HG03378 (cell line): ENCODE results near the gene UMOD.
"Not testable (repeated sequence)": the region's sequence is repeated elsewhere in the genome, so short reads cannot be mapped to it uniquely, and the experiment has no call there.

Source experiments
- ATAC-seq: cut with Tn5 transposase; IDR thresholded peaks from one replicate; pipeline ENCODE4 v1.9.1; 2021; ENCODE audit warnings: mild to moderate bottlenecking, moderate library complexity; ENCODE audit not compliant: unreplicated experiment

UMOD gene

DNA sequence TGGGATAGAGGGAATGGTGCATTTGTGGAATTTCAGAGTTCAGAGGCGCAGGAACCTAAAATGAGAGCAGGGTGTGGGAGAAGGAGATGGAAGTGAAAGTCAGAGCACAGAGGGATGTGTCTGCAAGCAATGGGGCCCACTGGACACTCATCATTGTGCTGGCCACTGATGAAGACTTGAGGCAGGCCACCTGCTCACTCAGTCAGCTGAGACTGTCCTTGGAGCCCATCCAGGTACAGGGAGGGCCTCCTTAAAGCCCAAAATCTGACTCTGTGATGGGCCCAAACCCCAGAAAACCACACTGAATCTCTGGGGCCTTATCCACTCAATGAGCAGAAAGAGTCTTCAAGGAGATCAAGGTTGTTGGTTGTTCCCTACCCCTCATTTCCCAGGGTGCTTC is 30.8 kb downstream of the UMOD start:
- ATAC-seq: no peak

DNA sequence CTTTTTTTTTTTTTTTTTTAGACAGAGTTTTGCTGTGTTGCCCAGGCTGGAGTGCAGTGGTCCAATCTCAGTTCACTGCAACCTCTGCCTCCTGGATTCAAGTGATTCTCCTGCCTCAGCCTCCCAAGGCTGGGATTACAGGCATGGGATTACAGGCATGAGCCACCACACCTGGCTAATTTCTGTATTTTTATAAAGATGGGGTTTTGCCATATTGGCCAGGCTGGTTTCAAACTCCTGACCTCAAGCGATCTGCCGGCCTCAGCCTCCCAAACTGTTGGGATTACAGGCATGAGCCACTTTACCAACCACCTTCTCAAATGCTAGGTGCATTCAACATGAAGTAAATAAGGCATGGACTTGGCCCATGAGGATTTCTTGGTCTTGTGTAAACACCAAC is 31.5 kb downstream of the UMOD start:
- ATAC-seq: not testable (repeated sequence)

DNA sequence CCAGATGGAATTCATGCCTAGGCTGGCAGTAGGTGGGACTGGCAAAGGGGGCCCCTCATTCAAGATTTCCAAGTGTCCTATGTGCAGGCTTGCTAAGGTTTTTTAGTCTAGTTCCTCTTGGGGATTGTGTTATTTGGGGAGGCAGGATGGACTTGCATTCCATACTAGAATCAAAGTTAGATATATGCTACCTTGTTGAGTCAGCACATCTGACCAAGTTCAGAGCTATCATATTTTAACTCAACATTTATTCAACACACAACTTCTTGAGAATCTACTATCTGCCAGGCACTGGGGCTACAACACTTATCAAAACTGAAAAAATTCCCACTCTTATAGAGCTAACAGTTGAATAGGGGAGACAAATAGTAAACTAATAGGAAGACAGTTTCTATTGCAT is 31.9 kb downstream of the UMOD start:
- ATAC-seq: no peak

DNA sequence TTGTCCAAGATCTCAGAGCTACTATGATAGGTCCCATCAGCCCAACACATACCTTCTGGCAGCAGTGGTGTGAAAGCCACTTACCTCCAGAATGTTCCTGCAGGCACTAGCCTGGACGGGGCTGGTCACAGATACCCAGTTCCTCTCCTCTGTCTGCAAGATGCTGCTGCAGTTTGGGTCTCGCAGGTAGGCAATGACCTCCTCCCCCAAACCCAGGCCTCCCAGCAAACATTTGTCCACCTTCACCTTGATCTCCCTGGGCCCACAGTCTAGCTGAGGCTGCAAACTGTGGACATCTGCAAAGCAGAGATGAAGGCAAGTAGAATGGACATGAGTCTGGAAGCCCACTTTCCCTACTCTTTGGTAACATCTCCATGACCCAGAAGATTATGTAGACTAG is 32.3 kb downstream of the UMOD start:
- no peak for ATAC-seq

DNA sequence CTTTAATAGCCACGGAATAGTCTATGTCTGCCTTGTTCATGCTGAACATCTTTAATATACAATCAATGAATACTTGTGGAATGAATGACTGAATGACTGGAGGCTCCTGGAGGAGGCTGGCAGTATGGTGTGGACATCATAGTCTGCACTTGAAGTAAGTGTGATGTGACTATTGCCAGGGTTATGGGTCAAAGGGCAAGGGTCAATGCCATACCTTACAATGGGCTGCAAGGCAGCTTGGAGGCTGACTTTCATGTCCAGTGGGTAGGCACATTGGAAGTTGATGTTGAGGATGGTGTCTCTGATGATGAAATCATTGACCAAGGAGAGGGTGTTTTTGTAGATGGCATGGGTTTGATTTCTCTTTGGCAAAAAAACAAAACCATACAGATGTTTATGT is 33.1 kb downstream of the UMOD start:
- no peak for ATAC-seq

DNA sequence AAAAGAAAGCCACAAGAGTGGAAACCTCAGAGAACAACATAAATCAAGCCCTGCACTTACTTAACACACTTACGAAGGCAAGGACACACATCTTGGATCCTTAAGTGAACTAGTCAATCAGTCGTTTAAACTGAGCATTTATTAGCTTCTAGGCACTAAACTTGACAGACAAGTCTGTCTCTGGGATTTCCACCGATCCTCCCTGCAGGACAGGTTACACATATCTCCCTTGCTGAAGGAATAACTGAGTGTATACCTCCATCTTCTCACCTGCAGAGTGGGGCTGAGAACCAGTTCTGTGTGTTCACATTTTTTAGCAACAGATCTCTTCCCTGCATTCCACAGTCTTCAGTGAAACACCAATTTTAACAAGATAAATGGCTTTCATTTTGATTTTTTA is 34.1 kb downstream of the UMOD start:
- ATAC-seq: no peak

DNA sequence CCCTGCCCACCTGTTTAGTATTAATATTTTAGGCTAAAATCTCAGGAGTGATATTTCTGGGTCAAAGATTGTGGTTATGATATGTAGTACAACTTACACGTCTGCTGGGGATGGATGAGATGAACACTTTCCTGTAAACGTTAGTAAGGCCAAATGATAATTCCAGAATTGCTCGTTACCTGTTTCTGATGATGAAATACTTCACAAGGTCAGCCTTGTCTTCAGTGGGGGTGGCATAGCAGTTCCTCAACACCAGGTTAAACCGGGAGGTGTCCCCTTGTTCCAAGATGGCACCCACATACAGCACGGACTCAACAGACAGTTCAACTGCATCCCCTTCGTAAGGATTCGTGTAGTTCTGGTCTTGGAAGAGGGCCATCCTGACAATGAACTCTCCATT is 34.5 kb downstream of the UMOD start:
- no peak for ATAC-seq

DNA sequence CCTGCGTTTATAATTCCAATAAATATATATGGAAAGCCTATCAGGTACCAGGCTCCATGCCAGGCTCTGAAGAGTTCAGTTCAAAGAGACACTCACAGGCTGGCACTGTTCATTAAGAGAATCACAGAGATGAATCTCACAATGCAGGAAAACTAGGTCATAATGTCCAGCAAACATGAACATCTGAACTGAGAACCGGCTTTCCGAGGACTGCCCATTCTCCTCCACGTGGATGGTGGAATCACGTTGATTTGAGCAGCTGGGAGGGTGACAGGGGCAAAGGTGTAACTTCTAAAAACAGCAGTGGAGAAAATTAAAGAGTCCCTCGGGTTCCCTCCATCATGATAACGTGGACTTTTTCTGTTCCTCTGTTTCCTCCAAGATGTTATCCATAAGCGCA is 35.4 kb downstream of the UMOD start:
- ATAC-seq: no peak

DNA sequence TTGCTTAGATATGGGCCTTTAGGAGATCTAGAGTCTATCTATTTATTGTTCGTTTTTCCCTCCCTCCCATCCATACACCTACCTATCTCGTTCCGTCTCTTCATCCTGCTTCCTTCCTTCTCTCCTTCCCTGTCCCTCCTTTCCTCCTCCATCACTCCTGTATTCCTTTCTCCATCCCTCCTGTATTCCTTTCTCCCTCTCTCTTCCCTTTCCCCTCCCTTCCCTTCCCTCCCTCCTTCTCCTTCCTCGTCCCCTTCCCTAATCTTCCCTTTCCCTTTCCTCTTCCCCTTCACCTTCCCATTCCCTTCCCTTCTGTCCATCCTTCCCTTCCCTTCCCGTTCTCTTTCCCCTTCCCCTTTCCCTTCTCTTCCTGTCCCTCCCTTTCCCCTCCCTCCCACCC is 35.8 kb downstream of the UMOD start:
- ATAC-seq: no peak

DNA sequence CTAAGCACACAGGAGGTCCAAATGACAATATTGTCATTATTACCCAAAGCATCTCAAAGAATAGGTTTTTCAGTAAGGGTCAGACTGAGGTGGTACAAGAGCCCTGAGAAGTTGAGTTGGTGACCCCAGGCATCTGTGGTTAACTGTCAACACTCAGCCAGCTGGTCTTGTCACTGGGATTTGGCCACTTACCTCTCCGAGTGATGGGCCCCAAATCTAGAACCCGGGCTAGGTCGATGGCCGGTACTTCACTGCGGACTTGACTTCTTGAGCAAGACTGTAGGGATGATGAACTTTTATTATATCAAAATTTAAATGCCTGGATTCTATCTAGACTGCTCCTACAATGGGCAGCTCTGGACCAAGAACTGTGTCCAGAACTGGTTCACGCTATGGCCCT is 36.8 kb downstream of the UMOD start:
- no peak for ATAC-seq

DNA sequence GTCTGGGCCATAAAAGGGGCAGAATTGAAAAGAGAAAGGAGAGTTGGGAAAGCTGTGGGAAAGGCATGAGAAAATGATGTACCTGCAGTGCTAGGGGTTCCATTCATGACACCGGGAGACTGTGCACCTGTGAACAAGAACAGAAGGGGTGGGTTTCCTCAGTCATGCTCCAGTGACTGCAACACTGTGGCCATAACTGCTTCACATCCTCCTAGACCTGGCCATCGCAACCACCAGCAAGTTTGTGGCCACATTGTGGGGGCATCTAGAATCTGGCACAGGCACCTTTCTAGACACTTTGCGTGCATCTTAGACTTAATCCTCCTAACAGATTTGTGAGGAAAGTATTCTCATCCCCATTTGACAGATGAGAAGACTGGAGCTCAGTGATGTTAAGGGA is 37.9 kb downstream of the UMOD start:
- ATAC-seq: no peak

DNA sequence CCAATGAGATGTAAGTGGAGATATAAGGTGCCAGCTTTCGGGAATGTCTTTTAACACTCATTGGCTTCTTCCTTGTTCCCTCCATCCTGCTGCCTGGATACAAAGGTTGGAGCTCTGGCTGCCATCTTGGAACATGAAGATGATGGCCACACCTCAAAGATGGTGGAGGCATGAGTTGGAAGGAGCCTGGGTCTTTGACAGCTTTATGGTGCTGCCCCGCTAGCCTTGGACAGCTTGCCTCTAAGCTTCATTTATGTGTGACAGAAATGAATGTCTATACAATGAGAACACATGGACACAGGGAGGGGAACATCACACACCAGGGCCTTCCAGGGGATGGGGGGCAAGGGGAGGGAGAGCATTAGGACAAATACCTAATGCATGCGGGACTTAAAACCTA is 38.8 kb downstream of the UMOD start:
- no peak for ATAC-seq

DNA sequence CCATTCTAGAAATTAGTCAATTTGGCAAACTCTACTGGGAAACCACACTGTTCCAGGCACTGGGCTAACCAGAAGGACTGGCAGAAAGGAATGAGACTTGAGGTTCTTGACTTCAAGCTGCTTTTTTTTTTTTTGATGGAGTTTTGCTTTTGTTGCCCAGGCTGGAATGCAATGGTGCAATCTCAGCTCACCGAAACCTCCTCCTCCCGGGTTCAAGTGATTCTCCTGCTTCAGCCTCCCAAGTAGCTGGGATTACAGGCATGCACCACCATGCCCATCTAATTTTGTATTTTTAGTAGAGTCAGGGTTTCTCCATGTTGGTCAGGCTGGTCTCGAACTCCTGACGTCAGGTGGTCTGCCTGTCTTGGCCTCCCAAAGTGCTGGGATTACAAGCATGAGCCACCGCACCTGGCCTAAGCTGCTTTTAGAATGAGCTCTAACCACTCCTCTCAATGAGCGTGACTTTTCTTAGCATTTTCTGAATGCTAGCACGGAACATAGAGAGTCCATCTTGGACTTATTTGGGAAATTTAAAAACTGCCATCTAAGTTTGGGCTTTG is 39.9 kb downstream of the UMOD start:
- ATAC-seq: not testable (repeated sequence)

DNA sequence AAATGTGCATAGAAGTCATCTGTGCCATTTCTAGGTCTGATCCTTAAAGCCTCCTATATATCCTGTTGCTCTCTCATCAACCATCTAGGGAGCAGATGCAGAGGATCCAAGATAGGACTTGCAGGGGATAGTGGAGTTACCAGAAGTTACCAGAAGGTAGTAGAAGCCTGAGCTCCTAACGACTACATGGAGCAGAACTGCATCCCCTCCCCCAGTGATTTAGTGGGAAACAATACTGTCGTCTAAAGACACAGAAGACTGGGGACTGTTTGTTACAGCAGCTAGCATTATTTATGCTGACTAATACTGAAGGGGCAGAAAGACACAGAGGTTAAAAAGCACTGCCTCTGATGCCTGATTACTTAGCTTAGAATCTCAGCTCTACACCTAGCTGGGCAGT is 41.0 kb downstream of the UMOD start:
- ATAC-seq: no peak

DNA sequence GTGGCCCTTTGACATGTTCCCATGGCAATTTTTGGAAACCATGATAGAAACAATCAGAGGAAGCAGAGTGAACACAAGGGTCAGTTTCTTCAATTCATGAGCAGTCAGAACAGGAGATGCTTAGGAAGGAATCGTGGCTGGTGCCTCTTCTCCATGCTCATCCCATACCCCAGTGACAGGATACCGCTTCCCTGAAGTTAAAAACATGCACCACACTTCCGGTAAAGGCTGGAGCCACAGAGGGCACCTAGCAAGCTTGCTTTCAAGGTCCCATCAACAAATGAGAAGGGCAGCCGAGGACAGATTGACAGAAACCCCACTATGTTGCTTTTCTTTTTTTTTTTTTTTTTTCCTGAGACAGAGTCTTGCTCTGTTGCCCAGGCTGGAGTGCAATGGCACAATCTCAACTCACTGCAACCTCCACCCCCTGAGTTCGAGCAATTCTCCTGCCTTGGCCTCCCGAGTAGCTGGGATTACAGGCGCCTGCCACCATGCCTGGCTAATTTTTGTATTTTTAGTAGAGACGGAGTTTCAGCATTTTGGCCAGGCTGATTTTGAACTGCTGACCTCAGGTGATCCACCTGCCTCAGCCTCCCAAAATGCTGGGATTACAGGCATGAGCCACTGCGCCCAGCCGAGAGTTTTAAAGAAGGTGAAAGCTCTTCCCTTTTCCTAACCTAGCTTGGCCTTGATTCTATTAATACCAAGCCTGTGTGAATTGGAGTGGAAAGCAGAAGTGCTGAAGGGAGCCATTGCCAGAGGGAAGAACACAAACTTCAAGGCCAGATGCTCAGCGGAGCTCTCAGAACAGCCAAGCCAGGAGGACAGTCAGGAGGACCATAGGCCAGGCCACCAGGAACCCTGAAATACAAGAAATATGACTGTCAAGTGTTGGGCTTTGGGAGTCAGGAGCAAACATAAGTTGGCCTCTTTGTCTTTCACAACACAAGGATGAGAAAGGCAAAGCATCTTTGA is 41.8 kb downstream of the UMOD start:
- no peak for ATAC-seq

DNA sequence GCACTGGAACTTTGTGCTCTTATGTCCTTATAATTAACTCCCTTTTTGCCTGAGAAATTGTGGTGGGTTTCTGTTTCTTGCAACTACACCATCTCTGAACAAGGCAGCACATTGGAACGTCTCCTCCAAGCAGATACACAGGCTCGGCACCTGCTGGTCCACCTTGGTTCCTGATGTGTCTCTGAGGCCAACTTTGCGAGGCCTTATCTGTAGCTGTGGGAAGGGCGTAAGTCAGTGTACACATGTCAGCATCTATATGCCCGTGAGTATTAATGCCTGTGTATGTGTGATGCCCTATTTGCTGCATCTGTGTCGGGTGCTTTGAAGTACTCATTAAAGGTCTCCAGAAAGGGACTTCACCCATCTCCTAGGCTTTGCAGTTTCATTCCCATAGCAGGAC is 42.7 kb downstream of the UMOD start:
- no peak for ATAC-seq

DNA sequence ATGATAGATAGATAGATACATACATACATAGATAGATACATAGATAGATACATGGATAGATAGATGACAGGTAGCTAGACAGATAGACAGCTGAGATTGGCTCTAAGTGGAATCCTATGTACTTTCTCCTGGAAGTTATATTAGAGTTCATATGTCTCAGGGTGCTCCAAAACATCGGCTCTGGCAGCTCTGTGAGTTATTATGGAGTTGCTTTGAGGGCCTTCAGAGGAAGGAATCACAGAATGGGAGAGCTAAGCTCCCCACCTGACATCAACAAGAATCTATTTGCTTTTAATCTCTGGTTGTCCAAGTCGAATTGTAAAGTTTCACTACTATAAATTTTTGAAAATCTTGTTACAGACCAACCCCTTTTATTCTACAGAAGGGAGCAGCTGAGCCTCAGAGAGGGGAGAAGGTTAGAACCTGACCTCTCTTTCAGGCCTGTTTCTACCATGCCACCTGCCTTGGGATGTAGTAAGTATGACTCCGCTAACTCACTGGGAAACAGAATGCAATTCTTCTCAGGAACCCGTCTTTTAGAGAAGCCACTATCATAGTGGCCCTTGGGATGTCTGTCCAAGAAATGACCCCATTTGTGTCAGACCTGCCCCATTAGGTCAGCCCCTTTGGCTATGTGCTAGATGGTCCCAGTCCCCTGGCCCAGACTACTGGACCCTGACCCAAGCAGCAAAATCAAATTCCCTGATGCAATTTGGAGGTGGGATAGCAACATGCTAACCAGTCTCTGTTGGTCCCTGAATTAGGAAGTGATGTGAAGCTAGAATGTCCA is 43.5 kb downstream of the UMOD start:
- no peak for ATAC-seq

DNA sequence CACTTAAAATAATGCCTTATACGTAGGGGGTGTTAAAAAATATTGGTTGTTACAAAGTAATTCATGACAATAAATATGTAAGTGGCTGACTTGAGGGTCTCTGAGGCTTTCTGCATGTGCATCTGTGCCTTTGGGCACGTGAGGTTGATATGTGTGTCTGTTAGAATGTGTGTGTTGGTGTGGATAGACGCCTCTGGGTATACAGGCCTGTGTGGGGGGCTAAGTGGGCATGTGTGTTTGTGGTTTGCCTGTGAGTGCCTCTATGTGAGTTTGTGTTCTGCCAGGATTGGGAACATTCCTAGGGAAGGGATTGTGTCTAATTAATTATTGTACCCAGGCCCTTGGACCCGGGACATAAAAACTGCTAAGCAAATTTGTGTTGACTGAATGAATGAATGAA is 44.2 kb downstream of the UMOD start:
- no peak for ATAC-seq

DNA sequence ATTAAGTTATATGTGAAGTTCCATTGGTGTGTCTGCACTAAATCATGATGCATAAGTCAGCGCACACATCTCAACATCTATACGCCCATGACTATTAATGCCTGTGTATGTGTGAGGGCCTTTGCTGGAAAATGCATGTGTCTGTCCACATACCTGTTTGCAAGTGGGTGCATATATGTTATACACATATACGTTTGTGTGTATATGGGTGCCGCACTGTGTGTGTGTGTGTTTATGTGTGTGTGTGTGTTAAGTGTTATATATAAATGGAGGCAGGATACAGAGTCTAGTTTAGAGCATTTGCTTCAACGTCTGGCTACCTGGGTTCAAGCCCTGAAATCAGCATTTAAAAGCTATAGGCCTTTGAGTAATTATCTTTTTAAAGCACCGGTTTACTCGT is 44.7 kb downstream of the UMOD start:
- ATAC-seq: no peak

DNA sequence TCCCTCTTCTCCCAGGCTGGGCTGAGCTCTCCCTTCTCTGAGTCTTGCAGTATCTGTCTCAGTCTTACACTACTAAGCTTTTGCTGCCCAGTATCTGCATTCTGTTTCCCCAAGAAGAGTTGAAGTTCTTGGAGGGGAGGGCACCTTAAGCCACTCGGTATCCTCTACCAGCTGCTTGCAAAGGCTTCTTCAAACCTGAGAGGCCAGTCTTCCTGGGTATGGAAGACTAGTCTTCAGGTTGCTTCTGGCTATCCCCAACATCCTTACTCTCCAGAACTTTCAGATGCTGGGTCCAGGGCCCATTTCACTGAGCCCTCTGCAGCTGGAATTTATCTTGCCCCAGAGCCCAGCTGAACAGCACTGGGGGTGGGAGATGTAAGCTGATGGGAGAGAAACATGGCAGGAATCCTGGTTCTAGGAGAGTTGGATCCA is 45.3 kb downstream of the UMOD start:
- ATAC-seq: no peak

DNA sequence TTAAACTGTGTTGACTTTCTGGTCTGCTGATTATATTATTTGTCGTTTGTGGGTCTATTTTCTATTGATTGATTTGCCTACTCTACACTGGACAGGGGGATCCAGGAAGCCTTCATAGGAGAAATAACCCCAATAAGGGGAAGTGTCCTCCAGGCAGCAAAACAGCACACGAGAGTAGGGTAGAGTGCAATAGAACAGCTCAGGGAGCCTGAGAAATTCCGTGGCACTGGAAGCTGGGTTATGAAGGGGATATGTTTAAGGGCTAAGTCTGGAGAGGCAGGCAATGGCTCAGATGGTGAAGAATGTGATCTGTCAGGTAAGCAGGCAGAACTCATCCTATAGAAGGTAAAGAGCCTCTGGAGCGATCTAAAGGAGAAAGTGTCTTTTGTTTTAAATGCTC is 46.1 kb downstream of the UMOD start:
- ATAC-seq: no peak

DNA sequence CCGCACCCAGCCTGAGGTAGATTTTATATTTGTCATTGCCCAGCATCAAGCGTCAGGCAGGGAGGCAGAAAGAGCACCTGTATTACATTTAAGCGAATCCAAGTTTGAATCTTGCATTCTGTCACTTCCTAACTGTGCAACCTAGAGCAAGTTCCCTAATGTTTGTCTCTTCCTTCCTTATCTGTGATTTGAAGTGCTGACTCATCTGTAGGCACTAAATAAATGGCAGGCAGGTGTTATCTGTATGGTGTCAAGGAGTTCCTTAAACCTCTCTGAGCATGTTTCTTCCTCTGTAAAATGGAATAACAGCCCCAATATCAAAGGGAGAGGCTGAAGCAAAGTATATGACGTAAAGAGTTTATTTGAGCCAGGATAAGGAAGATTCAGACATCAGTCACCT is 49.5 kb downstream of the UMOD start:
- no peak for ATAC-seq
